ENCODE measurements around the gene DOK7.

The DOK7 gene

GRCh38 chr4:3464911-3465697 is 2.0 kb downstream of the DOK7 start:
- FAIRE-seq: no peak

DNA sequence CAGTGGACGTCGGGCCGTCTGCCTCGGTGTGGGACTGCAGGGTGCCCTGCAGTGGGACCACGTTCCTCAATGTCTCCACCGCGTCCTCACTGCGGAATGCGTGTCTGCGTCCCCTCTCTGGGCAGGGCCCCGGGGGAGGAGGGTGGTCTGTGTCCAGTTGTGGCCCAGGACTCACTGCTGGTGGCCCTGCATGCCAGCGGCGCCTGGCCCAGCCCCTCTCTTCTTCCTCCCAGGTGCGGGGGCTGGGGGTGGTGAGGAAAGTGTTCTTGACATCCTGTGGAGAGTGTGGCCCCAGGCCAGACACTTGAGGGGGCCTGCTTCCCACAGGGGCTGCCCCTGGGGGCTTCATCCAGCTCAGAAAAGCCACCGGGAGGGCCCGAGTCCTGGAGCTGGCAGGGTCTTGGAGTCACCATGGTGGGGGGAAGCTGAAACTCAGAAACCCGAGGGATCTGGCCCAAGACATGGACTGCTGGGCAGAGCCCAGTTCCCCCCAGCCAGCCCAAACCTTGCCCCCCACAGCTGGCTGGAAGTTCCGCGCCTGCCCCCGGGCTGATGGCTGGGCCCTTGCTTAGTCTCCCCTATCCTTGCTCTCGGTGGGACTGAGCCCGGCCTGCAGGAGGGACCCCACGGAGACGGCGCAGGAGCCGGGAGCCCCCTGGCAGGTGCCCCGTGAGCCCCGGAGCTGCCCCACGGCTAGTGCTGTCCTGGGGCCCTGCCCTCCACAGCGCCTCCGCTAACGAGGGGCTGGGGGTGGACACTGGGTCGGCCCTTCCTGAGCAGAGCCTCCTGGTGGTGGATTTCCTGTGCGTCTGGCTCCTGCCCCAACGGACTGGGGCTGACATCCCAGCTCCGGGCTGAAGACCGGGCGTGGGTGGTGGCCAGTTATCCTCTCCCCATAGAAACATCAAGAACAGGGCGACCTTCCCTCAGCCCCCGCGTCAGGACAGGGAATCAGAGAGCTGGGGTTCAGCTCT is 2.9 kb downstream of the DOK7 start:
- no peak for FAIRE-seq

GRCh38 chr4:3466691-3467600 is 3.8 kb downstream of the DOK7 start:
- no peak for FAIRE-seq

DNA sequence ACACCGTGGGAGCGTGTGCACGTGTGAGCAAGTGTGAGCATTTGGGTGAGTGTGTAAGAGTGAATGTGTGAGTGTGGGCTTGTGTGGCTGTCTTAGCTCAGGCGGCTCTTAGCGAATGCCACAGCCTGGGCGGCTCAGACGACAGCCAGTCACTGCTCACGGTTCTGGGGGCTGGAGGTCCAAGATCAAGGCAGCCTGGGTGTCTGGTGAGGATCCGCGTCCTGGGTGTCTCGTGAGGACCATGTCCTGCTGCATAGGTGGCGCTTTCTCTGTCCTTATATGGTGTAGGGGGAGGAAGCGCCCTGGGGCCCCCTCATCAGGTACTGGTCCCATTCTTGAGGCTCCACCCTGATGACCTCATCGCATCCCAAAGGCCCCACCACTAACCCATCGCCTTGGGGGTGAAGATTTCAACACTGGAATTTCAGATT is 4.5 kb downstream of the DOK7 start:
- no peak for FAIRE-seq

DNA sequence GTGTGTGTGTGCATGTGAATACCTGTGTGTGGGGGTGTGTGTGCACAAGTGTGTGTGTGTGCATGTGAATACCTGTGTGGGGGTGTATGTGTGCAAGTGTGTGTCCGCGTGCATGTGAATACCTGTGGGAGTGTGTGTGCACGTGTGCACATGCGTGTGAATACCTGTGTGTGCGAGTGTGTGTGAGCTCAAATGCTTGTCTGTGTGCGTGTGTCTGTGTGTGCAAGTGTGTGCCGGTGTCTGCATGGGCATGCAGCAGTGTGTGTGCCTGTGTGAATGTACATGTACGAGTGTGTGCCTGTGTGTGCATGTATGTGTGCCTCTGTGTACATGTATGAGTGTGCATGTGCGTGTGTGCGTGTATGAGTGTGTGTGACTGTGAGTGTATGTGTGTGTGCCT is 5.0 kb downstream of the DOK7 start:
- no peak for FAIRE-seq

- no peak for FAIRE-seq
Observed at GRCh38 chr4:3468804-3469203, 5.7 kb downstream of the DOK7 start.

DNA sequence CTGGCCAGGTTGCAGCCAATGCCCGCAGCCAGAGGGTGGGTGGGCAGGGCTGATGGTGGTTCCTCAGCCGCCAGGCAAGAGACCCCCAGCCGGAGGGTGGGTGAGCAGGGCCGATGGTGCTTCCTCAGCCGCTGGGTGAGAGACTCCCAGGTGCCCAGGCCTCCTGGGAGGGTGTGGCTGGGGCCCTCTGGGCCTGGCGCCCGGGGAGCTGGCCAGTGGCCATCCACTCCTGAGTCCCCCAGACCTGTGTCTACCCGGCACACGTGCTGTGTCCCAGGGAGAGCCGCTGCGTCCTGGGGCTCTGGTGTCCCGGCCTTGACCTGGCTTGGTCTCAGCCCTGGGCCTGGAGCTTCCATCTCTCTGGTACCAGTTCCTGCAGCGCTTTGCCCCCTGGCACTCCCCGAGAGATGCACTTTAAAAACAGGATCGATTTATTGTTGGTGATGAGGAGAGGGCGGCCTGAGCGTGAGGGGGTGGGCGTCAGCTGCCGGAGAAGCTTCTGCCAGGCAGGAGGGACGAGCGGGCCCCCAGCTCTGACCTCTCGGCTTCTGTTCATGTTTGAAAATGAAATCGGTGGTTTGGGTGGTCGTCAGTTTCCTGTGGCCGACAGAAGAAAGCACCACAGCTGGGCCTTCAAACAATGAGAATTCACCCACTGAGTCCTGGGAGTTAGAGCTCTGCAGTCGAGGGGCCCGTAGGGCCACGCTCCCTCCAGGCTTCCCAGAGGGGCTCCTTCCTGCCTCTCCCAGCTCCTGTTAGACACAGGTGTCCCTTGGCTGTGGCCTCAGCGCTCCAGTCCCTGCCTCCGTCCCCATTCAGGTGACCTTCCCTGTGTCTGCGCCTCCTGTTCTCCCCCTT is 6.5 kb downstream of the DOK7 start:
- no peak for FAIRE-seq

- no peak for FAIRE-seq
Observed at GRCh38 chr4:3470244-3471097, 7.4 kb downstream of the DOK7 start.

DNA sequence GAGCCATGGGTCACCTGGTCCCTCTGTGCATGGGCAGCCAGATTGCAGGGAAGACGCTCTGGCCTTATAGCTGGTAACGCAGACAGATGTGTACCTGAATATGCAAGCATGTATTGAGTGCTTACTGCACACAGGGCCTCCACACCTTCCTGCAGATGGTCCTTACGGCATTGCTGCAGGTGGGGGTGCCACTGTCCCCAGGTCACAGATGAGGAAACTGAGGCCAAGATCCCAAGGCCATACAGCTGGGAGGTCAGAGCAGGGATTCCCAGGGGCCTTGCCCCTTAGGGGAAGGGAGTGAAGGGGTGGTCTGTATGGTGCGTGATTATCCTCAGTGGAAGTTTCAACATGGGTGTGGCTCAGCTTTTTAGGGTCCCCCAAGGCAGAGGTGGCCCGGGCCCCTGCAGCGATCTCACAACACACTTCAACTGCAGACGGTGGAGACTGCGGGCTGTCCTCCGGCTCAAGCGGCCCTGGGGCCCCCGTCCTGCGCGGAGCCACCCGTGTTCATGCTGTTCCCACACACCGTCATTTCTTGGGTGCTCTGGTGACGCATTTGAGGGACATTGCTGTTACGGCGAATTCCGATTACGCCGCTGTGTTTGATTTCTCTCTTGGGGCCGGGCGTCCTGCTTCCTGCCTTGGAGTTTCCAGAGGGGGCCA is 8.1 kb downstream of the DOK7 start:
- no peak for FAIRE-seq

DNA sequence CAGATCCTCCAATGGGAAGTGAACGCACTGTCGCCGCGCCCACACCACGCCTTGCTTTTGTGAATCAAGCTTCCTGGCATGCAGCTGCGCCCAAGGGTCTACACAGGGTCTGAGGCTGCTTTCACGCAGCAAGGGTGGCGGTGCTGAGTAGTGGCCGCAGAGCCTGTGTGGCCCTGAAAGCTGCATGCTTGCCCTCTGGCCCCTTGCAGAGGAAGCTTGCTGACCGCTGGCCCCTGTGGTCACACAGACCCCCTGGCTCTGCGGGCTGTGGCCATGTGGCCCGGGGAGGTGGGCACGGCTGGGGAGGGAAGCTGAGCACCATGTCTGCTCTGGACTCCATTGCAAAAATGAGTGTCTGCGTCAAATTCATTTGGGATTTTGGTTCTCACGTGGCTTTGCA is 8.8 kb downstream of the DOK7 start:
- no peak for FAIRE-seq

DNA sequence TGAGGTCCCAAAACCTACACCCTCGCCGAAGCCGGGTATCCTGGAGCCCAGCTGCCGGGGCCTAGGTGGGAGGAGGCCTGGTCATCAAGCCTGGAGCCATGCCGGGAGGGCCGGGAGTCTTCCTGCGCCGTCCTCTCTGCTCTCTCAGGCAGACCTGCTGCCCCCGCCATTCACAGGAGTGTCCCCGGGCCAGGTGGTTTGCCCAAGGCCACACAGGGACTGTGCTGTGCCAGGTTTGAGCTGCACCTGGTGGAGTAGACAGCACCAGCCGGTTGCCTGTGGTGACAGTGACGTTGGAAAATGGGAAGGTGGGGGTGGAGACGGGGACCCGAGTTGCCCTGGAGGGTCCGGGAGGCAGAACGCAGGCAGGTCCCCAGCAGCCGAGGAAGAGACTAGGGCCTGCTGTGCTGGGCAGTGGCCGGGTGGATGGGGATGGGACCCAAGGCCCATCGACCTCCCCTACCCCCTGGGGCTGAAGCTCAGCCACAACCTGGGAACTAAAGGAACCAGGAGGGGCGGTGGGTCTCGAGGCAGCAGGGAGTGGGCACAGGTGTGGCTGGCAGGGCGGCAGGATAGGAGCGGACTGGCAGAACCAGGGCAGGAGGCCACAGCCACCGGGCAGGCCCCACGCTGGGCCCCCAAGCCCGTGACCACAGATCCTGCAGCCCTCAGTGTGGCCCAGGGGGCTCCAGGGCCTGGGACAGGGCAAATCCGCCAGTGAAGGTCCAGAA is 9.5 kb downstream of the DOK7 start:
- FAIRE-seq: no peak

- FAIRE-seq: no peak
Observed at GRCh38 chr4:3473181-3473950, 10.3 kb downstream of the DOK7 start.

- FAIRE-seq: no peak
Observed at GRCh38 chr4:3473996-3474765, 11.1 kb downstream of the DOK7 start.

- FAIRE-seq: no peak
Observed at GRCh38 chr4:3475041-3475712, 12.1 kb downstream of the DOK7 start.

- no peak for FAIRE-seq
Observed at GRCh38 chr4:3475713-3476260, 12.7 kb downstream of the DOK7 start.

DNA sequence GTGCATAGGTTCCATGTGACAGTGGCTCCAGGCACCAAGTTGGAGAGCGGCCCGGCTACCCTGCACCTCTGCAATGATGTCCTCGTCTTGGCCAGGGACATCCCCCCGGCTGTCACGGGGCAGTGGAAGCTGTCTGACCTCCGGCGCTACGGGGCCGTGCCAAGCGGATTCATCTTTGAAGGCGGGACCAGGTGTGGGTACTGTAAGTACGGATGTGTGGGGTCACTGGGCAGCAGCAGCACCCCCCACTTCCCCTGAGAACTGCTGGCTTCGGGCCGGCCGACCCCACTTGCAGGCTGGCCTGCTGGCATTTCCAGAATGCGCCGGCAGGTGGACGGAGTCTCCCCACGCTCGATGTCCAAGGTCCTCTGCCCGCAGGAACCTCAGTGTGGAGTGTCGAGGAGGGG is 13.2 kb downstream of the DOK7 start:
- FAIRE-seq: no peak

Data from G401.6 (cell line).